Memory B cell (primary cell): ENCODE data around the gene TTI1.

Experiments used
- ATAC-seq: fragments of 150-1000 bp; cut with Tn5 transposase; 2 replicates; pipeline ENCODE4 v1.10.0; 2021; ENCODE audit warnings: low read depth, mild to moderate bottlenecking, moderate library complexity
- DNase-seq, 2 donors: peaks; one replicate each; pipeline ENCODE4 v3.0.0; 2022; ENCODE audit warnings: low spot score in 2 of 2
- H3K27ac Mint-ChIP-seq: one replicate; pipeline ENCODE4 v1.8.0; 2022; ENCODE audit warnings: mild to moderate bottlenecking, moderate library complexity, mixed read lengths
- H3K27me3 Mint-ChIP-seq: one replicate; pipeline ENCODE4 v1.8.0; 2022; ENCODE audit warnings: mixed read lengths
- H3K36me3 Mint-ChIP-seq: one replicate; pipeline ENCODE4 v1.8.0; 2022; ENCODE audit warnings: mild to moderate bottlenecking, mixed read lengths
- H3K4me1 Mint-ChIP-seq: one replicate; pipeline ENCODE4 v1.8.0; 2022; ENCODE audit warnings: mixed read lengths
- H3K4me3 Mint-ChIP-seq: one replicate; pipeline ENCODE4 v1.8.0; 2022; ENCODE audit warnings: mild to moderate bottlenecking, moderate library complexity, mixed read lengths
- H3K9me3 Mint-ChIP-seq: one replicate; pipeline ENCODE4 v1.8.0; 2022; ENCODE audit warnings: mixed read lengths

TTI1 gene

DNA sequence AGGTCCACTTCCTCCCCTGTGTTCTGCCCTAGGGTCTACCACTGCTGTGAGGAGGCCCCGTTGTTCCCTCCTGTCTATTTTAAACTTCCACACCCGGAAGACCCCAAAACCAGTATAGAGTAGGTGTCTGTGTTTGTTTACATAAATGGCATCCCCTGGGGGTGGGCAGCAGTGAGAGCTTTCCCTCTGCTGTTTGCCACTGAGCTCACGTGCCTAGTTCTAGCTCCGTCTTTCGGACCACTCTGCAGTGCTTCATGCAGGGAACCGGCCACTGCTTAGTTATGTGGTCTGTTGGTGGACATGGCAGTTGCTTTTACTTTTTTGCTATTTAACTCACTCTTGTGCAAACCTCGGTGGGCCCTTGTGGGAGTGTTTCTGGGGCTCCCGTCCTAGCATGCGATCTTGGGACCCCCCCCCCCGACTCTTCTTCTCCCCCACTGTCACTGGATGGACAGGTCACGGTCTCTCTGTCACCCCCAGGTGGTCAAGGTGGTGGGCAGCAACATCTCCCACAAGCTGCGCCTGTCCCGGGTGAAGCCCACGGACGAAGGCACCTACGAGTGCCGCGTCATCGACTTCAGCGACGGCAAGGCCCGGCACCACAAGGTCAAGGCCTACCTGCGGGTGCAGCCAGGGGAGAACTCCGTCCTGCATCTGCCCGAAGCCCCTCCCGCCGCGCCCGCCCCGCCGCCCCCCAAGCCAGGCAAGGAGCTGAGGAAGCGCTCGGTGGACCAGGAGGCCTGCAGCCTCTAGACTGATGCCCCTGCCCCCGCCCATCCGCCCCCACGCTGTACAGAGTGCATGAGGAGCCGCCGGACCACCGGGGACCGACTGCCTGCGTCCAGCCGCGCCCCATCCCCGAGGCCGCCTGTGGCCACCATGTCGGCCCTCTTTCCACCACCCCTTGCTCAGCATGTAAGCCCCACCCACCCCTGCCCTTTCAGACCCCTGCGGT lies 89.5 kb downstream of the TTI1 start:
- H3K9me3 Mint-ChIP-seq: peaks cover 4% of the 10 kb centered on the region
- H3K4me1 Mint-ChIP-seq: no peaks in the 10 kb centered on the region
- ATAC-seq: no peak
- DNase-seq: no peak
- peaks cover 4% of the 10 kb centered on the region for H3K27me3 Mint-ChIP-seq
- no peak overlapping the region for H3K4me3 Mint-ChIP-seq
- H3K27ac Mint-ChIP-seq: no peak overlapping the region
- H3K36me3 Mint-ChIP-seq: peaks cover 2% of the 10 kb centered on the region

DNA sequence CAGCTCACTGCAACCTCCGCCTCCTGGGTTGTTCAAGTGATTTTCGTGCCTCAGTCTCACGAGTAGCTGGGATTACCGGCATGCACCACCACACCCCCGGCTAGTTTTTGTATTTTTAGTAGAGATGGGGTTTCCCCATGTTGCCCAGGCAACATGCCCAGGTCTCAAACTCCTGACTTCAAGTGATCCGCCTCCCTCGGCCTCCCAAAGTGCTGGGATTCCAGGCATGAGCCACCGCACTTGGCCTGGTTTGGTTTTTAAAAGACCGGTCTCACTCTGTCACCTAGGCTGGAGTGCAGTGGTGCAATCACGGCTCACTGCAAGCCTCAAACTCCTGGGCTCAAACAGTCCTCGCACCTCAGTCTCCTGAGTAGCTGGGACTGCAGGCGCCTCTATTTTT lies 90.2 kb downstream of the TTI1 start:
- Mint-ChIP-seq H3K4me1 (no peaks in the 10 kb centered on the region), H3K4me3 (no peak overlapping the region)
- no peak for ATAC-seq

DNA sequence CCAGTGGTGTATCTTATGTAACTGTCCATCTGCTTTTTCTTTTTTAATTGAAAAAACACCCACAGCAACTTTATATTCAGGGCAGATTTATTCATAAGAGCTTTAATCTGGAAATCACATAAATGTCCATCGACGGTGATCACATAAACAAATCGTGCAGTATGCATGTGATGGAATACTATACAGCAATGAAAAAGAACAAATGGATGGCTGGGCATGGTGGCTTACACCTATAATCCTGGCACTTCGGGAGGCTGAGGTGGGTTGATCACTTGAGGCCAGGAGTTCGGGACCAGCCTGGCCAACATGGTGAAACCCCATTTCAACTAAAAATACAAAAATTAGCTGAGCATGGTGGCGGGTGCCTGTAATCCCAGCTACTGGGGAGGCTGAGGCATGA lies 91.3 kb downstream of the TTI1 start:
- Mint-ChIP-seq H3K4me3 (no peak overlapping the region), H3K27ac (no peak overlapping the region), H3K9me3 (no peaks in the 10 kb centered on the region), H3K4me1 (no peaks in the 10 kb centered on the region), H3K27me3 (peaks cover 4% of the 10 kb centered on the region), H3K36me3 (no peaks in the 10 kb centered on the region)
- DNase-seq (no peak), ATAC-seq (no peak)

More for the DNA sequence above, 90.2 kb downstream of the TTI1 start:
- DNase-seq: no peak
- no peak overlapping the region for H3K27ac Mint-ChIP-seq
- H3K27me3 Mint-ChIP-seq: peaks cover 4% of the 10 kb centered on the region
- peaks cover 1% of the 10 kb centered on the region for H3K9me3 Mint-ChIP-seq
- H3K36me3 Mint-ChIP-seq: no peaks in the 10 kb centered on the region

DNA sequence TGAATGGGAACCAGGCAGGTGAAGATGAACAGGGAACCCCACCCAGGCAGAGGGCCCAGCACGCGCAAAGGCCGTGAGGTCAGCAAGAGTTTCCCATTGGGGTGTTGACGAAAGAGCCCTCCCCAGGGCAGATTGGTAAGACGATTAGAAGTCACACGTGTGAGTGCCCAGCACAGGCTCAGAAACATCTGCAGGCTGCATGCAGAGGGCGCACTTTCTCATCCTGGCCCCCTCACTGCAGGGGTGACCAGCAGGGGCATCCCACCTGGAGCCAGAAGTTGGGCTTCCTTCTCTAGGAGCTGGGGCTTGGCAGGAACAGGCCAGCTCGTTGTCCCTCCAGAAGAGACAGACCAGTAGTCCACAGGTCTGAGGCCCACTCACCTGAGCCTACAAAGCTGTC lies 91.9 kb downstream of the TTI1 start:
- H3K27ac Mint-ChIP-seq: no peak overlapping the region
- ATAC-seq (no peak), DNase-seq (no peak)
- no peaks in the 10 kb centered on the region for H3K4me1 Mint-ChIP-seq
- H3K9me3 Mint-ChIP-seq: no peaks in the 10 kb centered on the region
- no peaks in the 10 kb centered on the region for H3K36me3 Mint-ChIP-seq
- no peak overlapping the region for H3K4me3 Mint-ChIP-seq
- peaks cover 2% of the 10 kb centered on the region for H3K27me3 Mint-ChIP-seq

DNA sequence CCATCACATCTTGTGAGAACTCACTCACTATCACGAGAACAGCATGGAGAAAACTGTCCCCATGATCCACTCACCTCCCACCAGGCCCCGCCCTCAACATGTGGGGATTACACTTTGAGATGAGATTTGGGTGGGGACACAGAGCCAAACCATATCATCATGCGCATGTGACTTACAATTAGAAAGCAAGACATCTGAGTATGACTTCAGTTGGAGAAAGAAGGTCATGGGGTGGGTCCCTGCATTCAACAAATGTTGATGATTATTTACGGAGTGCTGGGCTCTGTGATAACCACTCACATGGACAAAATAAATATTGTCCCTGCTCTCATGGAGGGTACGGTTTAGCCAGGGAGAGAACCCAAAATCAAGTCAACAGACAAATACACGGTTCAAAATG lies 92.4 kb downstream of the TTI1 start:
- no peak for DNase-seq
- Mint-ChIP-seq H3K9me3 (no peaks in the 10 kb centered on the region), H3K36me3 (no peaks in the 10 kb centered on the region), H3K27ac (no peak overlapping the region), H3K4me3 (no peak overlapping the region), H3K4me1 (no peaks in the 10 kb centered on the region), H3K27me3 (peaks cover 2% of the 10 kb centered on the region)
- ATAC-seq: no peak

DNA sequence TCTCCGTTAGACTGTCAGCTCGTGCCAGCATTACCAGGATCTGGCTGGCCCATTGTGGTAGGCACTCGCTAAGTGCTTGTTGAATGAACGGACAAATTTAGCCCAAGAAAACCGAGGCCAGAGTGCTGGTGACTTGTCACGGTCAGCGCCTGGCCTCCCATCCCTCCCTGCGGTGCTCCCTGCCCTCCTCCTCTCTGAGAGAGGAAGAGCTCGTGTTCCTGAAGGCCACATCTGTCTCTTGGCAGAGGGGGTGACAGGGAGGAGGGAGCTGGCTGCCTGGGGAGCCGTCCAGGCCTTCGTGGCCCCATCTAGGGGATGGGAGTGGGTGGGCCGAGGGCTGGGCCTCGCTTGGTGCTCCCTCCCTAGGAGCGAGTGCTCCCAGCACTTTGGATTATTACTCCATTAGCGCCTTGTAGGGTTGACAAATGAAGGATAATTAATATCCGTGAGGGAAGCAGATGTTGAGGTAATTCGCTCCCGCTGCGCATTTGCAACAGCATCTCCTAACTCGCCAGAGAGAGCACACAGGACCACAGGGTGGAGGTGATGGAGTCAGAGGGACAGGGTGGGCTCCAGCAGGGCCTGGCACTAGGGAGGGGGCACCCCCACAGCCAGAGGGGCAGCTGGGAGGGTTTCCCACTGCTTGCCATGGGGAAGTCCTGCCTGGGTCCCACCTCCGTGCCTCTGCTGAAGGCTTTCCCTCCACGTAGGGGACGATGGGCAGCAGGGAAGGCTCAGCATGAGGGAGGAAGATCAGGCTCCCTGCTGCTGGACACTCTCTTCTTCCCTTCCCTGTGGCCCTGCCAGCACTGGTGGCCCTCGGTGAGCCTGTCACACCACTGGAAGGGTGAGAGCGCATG lies 93.3 kb downstream of the TTI1 start:
- ATAC-seq (no peak), DNase-seq (no peak)
- Mint-ChIP-seq H3K27me3 (peaks cover 4% of the 10 kb centered on the region), H3K27ac (no peak overlapping the region), H3K36me3 (no peaks in the 10 kb centered on the region), H3K4me1 (no peaks in the 10 kb centered on the region), H3K9me3 (no peaks in the 10 kb centered on the region), H3K4me3 (no peak overlapping the region)

DNA sequence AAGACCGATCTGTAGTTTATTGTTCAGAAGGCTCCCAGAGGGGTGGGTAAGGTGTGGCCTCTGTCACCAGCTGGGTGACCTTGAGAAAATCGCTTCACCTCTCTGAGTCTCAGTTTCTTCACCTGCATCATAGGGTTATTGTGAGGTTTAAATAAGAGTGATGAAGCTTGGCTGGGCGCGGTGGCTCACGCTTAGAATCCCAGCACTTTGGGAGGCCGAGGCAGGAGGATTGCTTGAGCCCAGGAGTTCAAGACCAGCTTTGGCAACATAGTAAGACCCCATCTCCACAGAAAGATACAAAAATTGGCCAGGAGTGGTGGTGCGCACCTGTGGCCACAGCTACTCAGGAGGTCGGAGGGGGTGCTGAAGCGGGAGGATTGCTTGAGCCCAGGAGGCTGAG lies 94.3 kb downstream of the TTI1 start:
- peaks cover 5% of the 10 kb centered on the region for H3K27me3 Mint-ChIP-seq
- peak overlapping the region; percentile 12 for H3K27ac Mint-ChIP-seq
- ATAC-seq (no peak), DNase-seq (no peak)
- H3K36me3 Mint-ChIP-seq: no peaks in the 10 kb centered on the region
- no peak overlapping the region for H3K4me3 Mint-ChIP-seq
- H3K9me3 Mint-ChIP-seq: no peaks in the 10 kb centered on the region
- H3K4me1 Mint-ChIP-seq: no peaks in the 10 kb centered on the region

DNA sequence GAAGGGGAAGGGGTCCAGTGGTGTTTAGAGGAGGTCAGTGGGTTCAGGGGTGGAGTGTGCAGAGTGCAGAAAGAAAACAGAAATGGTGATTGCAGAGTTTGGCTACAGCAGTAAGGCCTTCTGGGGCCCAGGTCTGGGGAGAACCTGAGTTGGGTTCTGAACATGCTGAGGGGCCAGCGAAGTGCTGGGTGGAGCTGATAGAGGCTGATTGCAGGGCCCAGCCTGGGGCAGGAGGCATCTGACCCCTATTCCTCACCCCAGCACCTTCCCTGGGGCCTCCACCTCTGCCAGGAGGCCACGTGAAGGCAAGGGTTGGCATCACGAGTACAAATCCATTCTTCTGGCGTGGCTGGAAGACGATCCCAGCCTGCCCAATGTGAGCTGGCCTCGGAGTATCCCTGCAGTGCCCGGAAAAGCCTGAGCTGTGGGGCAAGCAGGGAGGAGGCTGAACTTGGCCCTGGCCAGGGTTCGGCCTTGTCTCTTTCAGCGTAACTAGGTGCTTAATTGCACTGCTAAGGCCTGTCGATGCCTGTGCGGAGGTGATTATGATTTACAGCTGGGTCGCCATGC lies 95.0 kb downstream of the TTI1 start:
- Mint-ChIP-seq H3K27me3 (peaks cover 8% of the 10 kb centered on the region), H3K36me3 (no peaks in the 10 kb centered on the region), H3K9me3 (no peaks in the 10 kb centered on the region), H3K27ac (no peak overlapping the region), H3K4me1 (no peaks in the 10 kb centered on the region), H3K4me3 (no peak overlapping the region)
- DNase-seq: no peak
- ATAC-seq: no peak

DNA sequence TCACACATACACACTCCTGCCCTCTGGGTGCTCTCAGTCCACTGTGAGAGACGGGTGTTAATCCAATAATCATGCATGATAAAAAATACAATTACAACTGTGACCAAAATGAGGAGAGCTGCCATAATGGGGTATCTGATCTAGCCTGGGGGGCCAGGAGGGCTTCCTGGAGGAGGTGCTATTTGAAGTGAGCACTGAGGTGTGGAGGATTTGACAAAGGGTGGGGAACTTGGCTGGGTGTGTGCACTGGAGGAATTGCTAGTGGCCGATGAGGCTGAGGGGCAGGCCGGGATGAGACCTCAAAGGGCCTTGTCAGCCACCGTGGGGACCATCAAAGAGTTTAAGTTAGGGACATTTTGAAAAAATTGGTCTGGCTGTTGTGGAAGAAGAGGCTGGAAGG lies 95.6 kb downstream of the TTI1 start:
- H3K27ac Mint-ChIP-seq: no peak overlapping the region
- H3K4me1 Mint-ChIP-seq: no peaks in the 10 kb centered on the region
- no peak overlapping the region for H3K4me3 Mint-ChIP-seq
- ATAC-seq (no peak), DNase-seq (no peak)
- peaks cover 10% of the 10 kb centered on the region for H3K27me3 Mint-ChIP-seq
- no peaks in the 10 kb centered on the region for H3K36me3 Mint-ChIP-seq
- H3K9me3 Mint-ChIP-seq: no peaks in the 10 kb centered on the region

DNA sequence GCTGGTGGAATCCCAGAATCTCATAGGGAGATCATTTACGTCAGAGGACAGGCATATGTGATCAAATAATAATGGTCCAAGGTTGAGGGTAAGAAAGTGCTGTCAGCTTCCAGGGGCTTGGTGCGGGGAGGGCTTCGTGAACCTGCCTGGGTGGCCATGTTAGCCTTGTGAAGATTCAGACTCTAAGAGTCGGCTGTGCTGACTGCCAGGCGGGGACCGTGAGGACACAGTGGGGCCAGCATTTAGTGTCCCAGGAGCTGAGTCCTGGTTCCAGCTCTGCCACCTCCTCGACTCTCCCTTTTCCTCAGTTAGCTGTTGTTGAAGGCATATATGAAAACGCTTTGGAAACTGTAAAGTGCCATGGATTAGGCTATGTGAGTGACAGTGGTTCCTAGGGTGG lies 96.8 kb downstream of the TTI1 start:
- ATAC-seq (no peak), DNase-seq (no peak)
- Mint-ChIP-seq H3K27me3 (peaks cover 13% of the 10 kb centered on the region), H3K4me1 (no peaks in the 10 kb centered on the region), H3K9me3 (no peaks in the 10 kb centered on the region), H3K36me3 (no peaks in the 10 kb centered on the region), H3K27ac (no peak overlapping the region), H3K4me3 (no peak overlapping the region)

DNA sequence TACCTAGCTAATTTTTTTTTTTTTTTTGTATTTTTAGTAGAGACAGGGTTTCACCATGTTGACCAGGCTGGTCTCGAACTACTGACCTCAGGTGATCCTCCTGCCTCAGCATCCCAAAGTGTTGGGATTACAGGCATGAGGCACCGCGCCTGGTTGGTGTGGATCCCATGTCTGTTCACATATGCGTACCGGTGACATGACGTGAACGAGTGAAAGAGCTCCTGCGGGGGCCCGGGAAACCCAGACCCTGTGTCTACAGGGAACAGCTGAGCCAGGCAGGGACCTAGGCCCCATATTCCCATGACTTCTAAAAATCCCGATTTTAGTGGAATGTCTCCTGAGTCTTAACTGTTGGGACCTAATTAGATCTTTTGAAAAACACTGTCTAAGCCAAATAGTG lies 97.2 kb downstream of the TTI1 start:
- Mint-ChIP-seq H3K27me3 (peaks cover 14% of the 10 kb centered on the region), H3K4me1 (no peaks in the 10 kb centered on the region), H3K27ac (no peak overlapping the region)

DNA sequence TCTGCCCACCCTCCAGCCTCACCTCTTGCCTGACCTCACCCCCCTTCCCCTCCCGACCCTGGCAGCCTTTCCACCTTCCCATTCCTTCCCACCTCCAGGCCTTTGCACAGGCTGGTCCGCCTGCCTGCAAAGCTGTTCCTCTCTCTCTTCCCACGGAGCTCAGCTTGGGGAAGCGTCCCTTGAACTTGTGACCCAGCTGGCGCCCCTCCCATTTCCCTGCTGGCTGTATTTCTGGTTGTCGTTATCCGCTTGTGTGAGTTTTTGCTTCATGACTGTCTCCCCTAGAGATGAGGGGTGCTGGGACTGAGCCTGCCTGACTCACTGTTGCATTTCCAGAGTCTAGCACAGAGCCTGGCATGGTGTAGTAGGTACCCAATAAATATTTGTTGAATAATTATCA lies 97.8 kb downstream of the TTI1 start:
- Mint-ChIP-seq H3K27ac (no peak overlapping the region), H3K4me1 (no peaks in the 10 kb centered on the region), H3K36me3 (no peaks in the 10 kb centered on the region), H3K9me3 (no peaks in the 10 kb centered on the region), H3K27me3 (peaks cover 16% of the 10 kb centered on the region), H3K4me3 (no peak overlapping the region)
- ATAC-seq: no peak
- no peak for DNase-seq

More for the DNA sequence above, 97.2 kb downstream of the TTI1 start:
- no peak for DNase-seq
- Mint-ChIP-seq H3K4me3 (no peak overlapping the region), H3K9me3 (no peaks in the 10 kb centered on the region), H3K36me3 (no peaks in the 10 kb centered on the region)
- ATAC-seq: no peak

DNA sequence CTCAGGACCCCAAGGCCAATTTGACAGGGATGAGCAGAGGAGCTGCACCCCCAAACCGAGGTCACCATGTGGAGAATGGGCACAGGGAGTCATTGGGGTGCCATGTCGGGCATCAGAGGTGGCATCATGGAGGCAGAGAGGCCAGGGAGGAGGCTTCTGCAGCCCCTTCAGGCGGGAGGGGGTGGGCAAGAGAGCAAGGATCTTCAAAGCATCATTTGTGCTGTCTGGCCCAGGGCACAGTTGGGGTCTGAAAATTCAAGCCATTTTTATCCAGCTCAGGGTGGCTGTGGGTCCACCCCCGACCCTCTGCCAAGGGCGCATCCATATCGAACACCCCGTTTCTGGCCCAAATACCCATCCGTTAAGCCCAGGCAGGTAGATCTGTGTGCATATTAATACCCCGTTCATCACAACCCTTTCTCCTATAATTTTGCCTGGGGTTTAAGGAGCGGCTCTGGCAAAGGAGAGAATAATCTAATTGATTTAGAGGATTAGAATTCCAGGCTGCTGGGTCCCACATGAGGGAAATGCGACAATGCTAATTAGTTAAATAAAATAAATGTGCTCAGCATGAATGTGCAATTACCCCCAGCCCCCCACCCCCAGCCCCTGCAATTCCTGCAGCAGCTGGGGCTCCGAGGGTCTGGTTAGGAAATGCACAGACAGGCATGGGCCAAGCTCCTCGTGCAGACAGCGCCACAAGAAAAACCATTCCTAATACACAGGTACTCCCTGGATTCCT lies 98.5 kb downstream of the TTI1 start:
- H3K4me3 Mint-ChIP-seq: no peak overlapping the region
- no peak for ATAC-seq
- no peaks in the 10 kb centered on the region for H3K9me3 Mint-ChIP-seq
- H3K27me3 Mint-ChIP-seq: peaks cover 17% of the 10 kb centered on the region
- no peaks in the 10 kb centered on the region for H3K4me1 Mint-ChIP-seq
- H3K27ac Mint-ChIP-seq: no peak overlapping the region
- H3K36me3 Mint-ChIP-seq: no peaks in the 10 kb centered on the region
- no peak for DNase-seq
